Gastrocnemius medialis (tissue), 4 donors: Measurements from ENCODE around the gene SREBF2. TPM values are rescaled to one million over a fixed set of nuclear protein-coding genes. Genes with fewer than 3 reads are reported as not detected.
A peak's percentile ranks its signal among the peaks of the same experiment; 100 is the strongest.

Experiments
- ATAC-seq, 2 donors: fragments of 150-250 bp; one replicate each; pipeline ENCODE4 v1.9.1; 2016
- DNase-seq, 2 donors: peaks; one replicate each; pipeline ENCODE4 v3.0.0-alpha.2; 2019
- H3K27ac ChIP-seq, 4 donors: fragments of 200-600 bp; sonication (generic); 1 replicate in 1 of 4; 2 replicates in 3 of 4; pipeline ENCODE4 v1.5.1; 2016 to 2018; ENCODE audit warnings: mild to moderate bottlenecking in 2 of 4, moderate library complexity in 1 of 4
- H3K27me3 ChIP-seq, 3 donors: fragments of 200-600 bp; sonication (generic) in 2 of 3; 1 replicate in 1 of 3; 2 replicates in 2 of 3; pipeline versions ENCODE4 v1.5.1 to v1.6.0; 2016 to 2019; ENCODE audit warnings: mild to moderate bottlenecking in 1 of 3, moderate library complexity in 1 of 3
- H3K36me3 ChIP-seq, 2 donors: fragments of 200-600 bp; sonication (generic) in 1 of 2; one replicate each; pipeline ENCODE4 v1.5.1; 2017 to 2018
- H3K4me1 ChIP-seq, 2 donors: fragments of 200-600 bp; sonication (generic) in 1 of 2; one replicate each; pipeline ENCODE4 v1.5.1; 2016 to 2017; ENCODE audit warnings: mild to moderate bottlenecking in 2 of 2
- H3K4me3 ChIP-seq, 4 donors: fragments of 200-600 bp; sonication (generic) in 3 of 4; 1 replicate in 1 of 4; 2 replicates in 3 of 4; pipeline ENCODE4 v1.5.1; 2016 to 2019; ENCODE audit warnings: mild to moderate bottlenecking in 2 of 4
- H3K9me3 ChIP-seq, 3 donors: fragments of 200-600 bp; sonication (generic) in 2 of 3; 1 replicate in 1 of 3; 2 replicates in 2 of 3; pipeline ENCODE4 v1.5.1; 2016 to 2019
- CTCF ChIP-seq, 5 experiments: fragments of 450-650 bp in 3 of 5; fragments of 200-600 bp in 2 of 5; sonication (generic) in 2 of 5; IDR thresholded peaks in 4 of 5; conservative IDR thresholded peaks in 1 of 5; 1 replicate in 4 of 5; 2 replicates in 1 of 5; pipeline ENCODE4 v1.5.1; 2016 to 2019; ENCODE audit warnings: antibody characterized with exemption in 5 of 5, mild to moderate bottlenecking in 3 of 5, moderate library complexity in 3 of 5
- POLR2A ChIP-seq, 2 donors: fragments of 450-650 bp; IDR thresholded peaks; one replicate each; pipeline ENCODE4 v1.6.1; 2017; ENCODE audit warnings: antibody characterized with exemption in 2 of 2, mild to moderate bottlenecking in 2 of 2, moderate library complexity in 2 of 2
- in situ Hi-C, 4 donors: fragments of 200-750 bp; cut with MboI; loops; one replicate each; pipeline versions ENCODE4 v1.15.0 to v1.8.0; 2017; ENCODE audit warnings: low sequenced_read_pairs in 4 of 4
- intact Hi-C: fragments of 100-400 bp; cut with DNase I; formaldehyde crosslinking; loops from one replicate; pipeline ENCODE4 v1.15.1; 2023; ENCODE audit warnings: low total_unique reads
- total RNA-seq, 4 donors: library from RNA; depleted of rRNA; stranded (reverse); fragments of >200 nt; gene quantifications; one replicate each; pipeline versions ENCODE4 v1.1.0 to v1.2.3, GENCODE V29; 2016

The SREBF2 gene
- total RNA-seq, 4 donors from 2014 or later: 25.1 to 40.9 (median 36.1) TPM

DNA sequence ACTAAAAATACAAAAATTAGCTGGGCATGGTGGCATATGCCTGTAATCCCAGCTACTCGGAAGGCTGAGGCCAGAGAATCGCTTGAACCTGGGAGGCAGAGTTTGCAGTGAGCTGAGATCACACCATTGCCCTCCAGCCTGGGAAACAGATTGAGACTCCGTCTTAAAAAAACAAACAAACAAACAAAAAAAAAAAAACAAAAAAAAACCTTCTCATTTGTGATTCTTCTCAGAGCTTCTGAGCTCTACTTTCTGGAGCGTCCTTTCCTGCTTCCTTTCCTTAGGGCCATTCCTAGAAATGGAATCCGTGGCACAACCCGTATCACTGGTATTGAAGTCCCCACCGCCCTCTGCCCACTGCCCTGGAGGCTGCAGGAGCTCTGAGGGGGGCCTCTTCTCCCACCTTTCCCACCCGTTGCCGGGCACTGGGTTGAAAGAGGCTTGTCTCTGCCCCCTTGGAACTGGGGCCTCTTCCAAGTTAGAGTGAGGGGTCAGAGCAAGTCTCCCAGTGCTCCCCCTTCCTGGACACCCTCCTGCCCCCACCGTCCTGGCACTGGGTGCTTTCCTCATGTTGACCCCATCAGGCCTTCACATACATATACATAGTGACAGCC is 83.9 kb downstream of the SREBF2 start:
- Histone ChIP-seq H3K36me3 (no peaks in the 10 kb centered on the region), H3K4me1 (peaks cover 11 to 14% of the 10 kb centered on the region in 2 donors), H3K27me3 (peaks cover 51 to 67% (median 62%) of the 10 kb centered on the region in 3 donors), H3K9me3 (no peaks in the 10 kb centered on the region), H3K4me3 (no peak overlapping the region), H3K27ac (no peak overlapping the region)
- in situ Hi-C loops (no loop called here), intact Hi-C loops (no loop called here)
- ATAC-seq (no peak), DNase-seq (no peak)
- TF ChIP-seq CTCF (IDR thresholded peaks at IDR 0.05 in 4 of 5, conservative IDR thresholded peaks at IDR 0.05 in 1 of 5) (no peak), POLR2A (IDR thresholded peaks at IDR 0.05) (no peak)

DNA sequence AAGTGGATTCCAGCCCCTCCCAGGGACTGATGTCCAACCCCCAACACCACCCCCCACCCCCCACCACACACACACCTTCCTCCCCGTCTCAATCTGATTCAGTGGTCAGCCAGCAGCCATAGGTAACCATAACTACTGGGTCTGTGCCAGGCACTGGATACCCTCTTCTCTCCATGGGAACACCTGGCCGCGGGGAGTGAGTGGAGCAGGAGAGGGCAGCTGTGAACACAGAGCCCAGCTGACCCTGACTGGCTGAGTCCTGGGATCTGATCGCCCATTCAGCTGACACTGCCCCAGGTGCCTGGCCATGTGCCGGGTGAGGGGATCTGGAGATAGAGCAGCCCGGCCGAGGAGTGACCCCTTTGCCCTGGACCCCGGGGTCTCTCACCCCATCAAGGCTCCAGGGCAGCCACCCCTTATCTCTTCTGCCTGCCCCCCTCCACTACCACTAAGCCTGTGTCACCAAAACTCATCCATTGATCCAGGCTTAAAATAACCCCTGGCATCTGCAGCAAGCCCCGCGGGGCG is 84.5 kb downstream of the SREBF2 start:
- Histone ChIP-seq H3K4me1 (peaks cover 11 to 14% of the 10 kb centered on the region in 2 donors), H3K27me3 (peaks cover 45 to 61% (median 56%) of the 10 kb centered on the region in 3 donors), H3K27ac (no peak overlapping the region), H3K36me3 (no peaks in the 10 kb centered on the region), H3K9me3 (no peaks in the 10 kb centered on the region), H3K4me3 (no peak overlapping the region)
- intact Hi-C loops (no loop called here), in situ Hi-C loops (no loop called here)
- no peak for DNase-seq
- no peak for TF ChIP-seq POLR2A (IDR thresholded peaks at IDR 0.05)
- TF ChIP-seq CTCF (IDR thresholded peaks at IDR 0.05 in 4 of 5, conservative IDR thresholded peaks at IDR 0.05 in 1 of 5): no peak
- no peak for ATAC-seq

GRCh38 chr22:41917903-41918791 is 85.2 kb downstream of the SREBF2 start:
- Histone ChIP-seq H3K4me3 (no peak overlapping the region), H3K27me3 (peaks cover 39 to 54% (median 49%) of the 10 kb centered on the region in 3 donors), H3K36me3 (no peaks in the 10 kb centered on the region), H3K9me3 (no peaks in the 10 kb centered on the region), H3K4me1 (peaks cover 11 to 14% of the 10 kb centered on the region in 2 donors), H3K27ac (no peak overlapping the region)
- in situ Hi-C loops: no loop called here
- intact Hi-C loops: no loop called here
- DNase-seq (peak in 1 of 2 donors; percentile 30), ATAC-seq (no peak)
- TF ChIP-seq POLR2A (IDR thresholded peaks at IDR 0.05) (no peak), CTCF (IDR thresholded peaks at IDR 0.05 in 4 of 5, conservative IDR thresholded peaks at IDR 0.05 in 1 of 5) (no peak)

DNA sequence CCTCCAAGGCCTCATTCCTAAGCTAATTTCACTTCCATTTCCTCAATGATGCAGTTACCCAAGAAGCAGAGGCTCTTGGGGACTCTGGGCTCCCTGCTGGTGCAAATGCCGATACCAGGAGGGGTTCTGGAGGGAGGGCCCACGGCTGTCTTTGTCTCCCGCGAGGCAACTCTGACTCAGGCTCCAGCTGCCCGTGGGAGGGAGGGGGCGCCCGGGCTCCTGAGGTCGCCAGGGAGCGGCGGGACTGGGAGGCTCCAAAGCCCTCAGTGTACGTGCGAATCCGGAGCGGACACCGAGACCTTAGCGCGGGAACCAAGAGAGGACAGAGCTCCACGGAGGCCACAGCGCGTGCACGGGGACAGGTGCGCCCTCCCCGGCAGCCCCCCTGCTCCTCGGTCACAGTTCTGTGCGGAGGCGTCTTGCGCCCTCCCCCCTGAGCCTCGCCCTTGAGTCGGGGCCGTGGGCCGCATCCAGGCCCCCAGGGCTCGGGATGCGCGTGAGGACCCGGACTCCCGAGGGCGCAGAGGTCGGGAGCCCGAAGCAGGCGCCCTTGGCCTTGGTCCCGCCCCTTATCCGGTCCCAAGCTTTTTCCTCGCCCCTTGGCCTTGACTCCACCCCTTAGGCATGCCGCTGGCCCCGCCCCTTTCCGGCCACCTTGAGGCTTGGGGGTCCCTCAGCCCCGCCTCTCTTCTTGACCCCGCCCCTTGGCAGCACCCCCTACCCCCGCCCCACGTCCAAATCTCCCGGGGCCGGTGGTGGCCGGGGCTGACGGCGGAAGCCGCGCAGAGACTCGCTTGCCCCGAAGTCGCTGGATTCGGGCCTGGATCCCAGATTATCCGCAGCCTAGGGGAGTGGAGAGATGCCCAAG is 86.7 kb downstream of the SREBF2 start:
- Histone ChIP-seq H3K9me3 (no peaks in the 10 kb centered on the region), H3K4me1 (peaks cover 10 to 11% of the 10 kb centered on the region in 2 donors), H3K36me3 (no peaks in the 10 kb centered on the region), H3K27ac (no peak overlapping the region), H3K27me3 (peaks cover 30 to 46% (median 38%) of the 10 kb centered on the region in 3 donors), H3K4me3 (peak overlapping the region; percentile 31 to 67 (median 52))
- intact Hi-C loops: no loop called here
- DNase-seq (no peak), ATAC-seq (no peak)
- no peak for TF ChIP-seq POLR2A (IDR thresholded peaks at IDR 0.05)
- in situ Hi-C loops: no loop called here
